HG02678 (cell line): ENCODE results near the gene KRT4.
"Not testable (repeated sequence)": the region's sequence is repeated elsewhere in the genome, so short reads cannot be mapped to it uniquely, and the experiment has no call there.

Experiments used
- ATAC-seq: cut with Tn5 transposase; IDR thresholded peaks from one replicate; pipeline ENCODE4 v1.9.1; 2021; ENCODE audit warnings: mild to moderate bottlenecking, moderate library complexity; ENCODE audit not compliant: unreplicated experiment

Gene KRT4

GRCh38 chr12:52776913-52777395 lies 37.0 kb downstream of the KRT4 start, which contains the start of gene KRT76:
Gene KRT76 (minus strand): TSS chr12:52777345. CDS start chr12:52777291, 54 bp downstream.
- ATAC-seq = no peak

- ATAC-seq = no peak
Observed at GRCh38 chr12:52776435-52776834, 37.5 kb downstream of the KRT4 start.

GRCh38 chr12:52774629-52775250 lies 39.2 kb downstream of the KRT4 start:
- ATAC-seq = no peak

GRCh38 chr12:52772772-52773171 lies 41.1 kb downstream of the KRT4 start:
- no peak for ATAC-seq

GRCh38 chr12:52772188-52772587 lies 41.7 kb downstream of the KRT4 start:
- ATAC-seq = no peak

GRCh38 chr12:52771505-52771904 lies 42.4 kb downstream of the KRT4 start:
- no peak for ATAC-seq

GRCh38 chr12:52771088-52771487 lies 42.8 kb downstream of the KRT4 start:
- ATAC-seq = no peak

GRCh38 chr12:52769946-52770345 lies 44.0 kb downstream of the KRT4 start:
- no peak for ATAC-seq

- no peak for ATAC-seq
Observed at GRCh38 chr12:52769354-52769753, 44.6 kb downstream of the KRT4 start.

GRCh38 chr12:52768479-52769200 lies 45.3 kb downstream of the KRT4 start:
- no peak for ATAC-seq

- ATAC-seq = no peak
Observed at GRCh38 chr12:52767427-52767826, 46.5 kb downstream of the KRT4 start.

- ATAC-seq = no peak
Observed at GRCh38 chr12:52767020-52767379, 46.9 kb downstream of the KRT4 start.

- ATAC-seq = no peak
Observed at GRCh38 chr12:52766351-52767019, 47.4 kb downstream of the KRT4 start.

- no peak for ATAC-seq
Observed at GRCh38 chr12:52765702-52766101, 48.2 kb downstream of the KRT4 start.

- no peak for ATAC-seq
Observed at GRCh38 chr12:52763991-52764390, 49.9 kb downstream of the KRT4 start.

- no peak for ATAC-seq
Observed at GRCh38 chr12:52763036-52763659, 50.8 kb downstream of the KRT4 start.

GRCh38 chr12:52761802-52762201 lies 52.1 kb downstream of the KRT4 start:
- no peak for ATAC-seq

GRCh38 chr12:52761218-52761617 lies 52.7 kb downstream of the KRT4 start:
- ATAC-seq = not testable (repeated sequence)

- ATAC-seq = no peak
Observed at GRCh38 chr12:52760623-52761022, 53.3 kb downstream of the KRT4 start.

- no peak for ATAC-seq
Observed at GRCh38 chr12:52759695-52760094, 54.2 kb downstream of the KRT4 start.

GRCh38 chr12:52759218-52759617 lies 54.7 kb downstream of the KRT4 start:
- ATAC-seq = no peak
